ENCODE data around the gene SEC14L2. TPM values are rescaled to one million over a fixed set of nuclear protein-coding genes. Genes with fewer than 3 reads are reported as not detected.

SEC14L2 gene
- 5.4 and 6.3 TPM in 2 replicates for total RNA-seq (2014; rRNA removed; shearing (Covaris generic))
- 13.2 and 20.0 TPM in 2 replicates for polyA plus RNA-seq (2014; cell fraction: nucleus; rRNA removed)

- peak; percentile 33 for DNase-seq (ENCODE audit: extremely low read depth, low read depth)
Observed at GRCh38 chr22:30396871-30397655, at the start of gene SEC14L2. SEC14L2 (plus strand) TSS chr22:30397018; CDS start chr22:30397117, 99 bp downstream.

GRCh38 chr22:30347255-30347892 is 49.4 kb upstream of the SEC14L2 start:
- DNase-seq (ENCODE audit: extremely low read depth, low read depth): no peak

GRCh38 chr22:30348404-30348803 is 48.4 kb upstream of the SEC14L2 start:
- DNase-seq (ENCODE audit: extremely low read depth, low read depth): no peak

- DNase-seq (ENCODE audit: extremely low read depth, low read depth): no peak
Observed at GRCh38 chr22:30348809-30349208, 48.0 kb upstream of the SEC14L2 start.

- no peak for DNase-seq (ENCODE audit: extremely low read depth, low read depth)
Observed at GRCh38 chr22:30351226-30351625, 45.6 kb upstream of the SEC14L2 start.

GRCh38 chr22:30354644-30355043 is 42.2 kb upstream of the SEC14L2 start:
- no peak for DNase-seq (ENCODE audit: extremely low read depth, low read depth)

- peak; percentile 71 for DNase-seq (ENCODE audit: extremely low read depth, low read depth)
Observed at GRCh38 chr22:30356449-30357235, 40.2 kb upstream of the SEC14L2 start, which contains the start of the genes CCDC157 and SF3A1. CCDC157 (plus strand) TSS chr22:30357007; CDS start chr22:30366001, 8,994 bp downstream. SF3A1 (minus strand) TSS chr22:30356894; CDS start chr22:30356792, 102 bp downstream.

DNA sequence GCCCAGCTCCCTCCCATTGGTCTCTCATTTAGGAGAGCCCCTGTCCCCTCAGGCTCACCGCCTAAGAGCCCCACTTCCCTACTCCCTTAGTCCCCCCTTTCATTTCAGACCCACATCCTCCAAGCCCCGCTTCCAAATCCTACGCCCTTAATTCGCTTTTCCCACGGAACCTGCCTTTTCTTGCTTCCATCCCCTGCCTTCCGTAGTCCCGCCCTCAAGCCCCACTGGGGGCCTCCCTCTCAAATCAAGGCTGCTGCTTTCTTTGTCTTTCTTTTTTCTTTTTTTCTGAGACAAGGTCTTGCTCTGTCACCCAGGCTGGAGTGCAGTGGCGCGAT is 39.6 kb upstream of the SEC14L2 start:
- no peak for DNase-seq (ENCODE audit: extremely low read depth, low read depth)

DNA sequence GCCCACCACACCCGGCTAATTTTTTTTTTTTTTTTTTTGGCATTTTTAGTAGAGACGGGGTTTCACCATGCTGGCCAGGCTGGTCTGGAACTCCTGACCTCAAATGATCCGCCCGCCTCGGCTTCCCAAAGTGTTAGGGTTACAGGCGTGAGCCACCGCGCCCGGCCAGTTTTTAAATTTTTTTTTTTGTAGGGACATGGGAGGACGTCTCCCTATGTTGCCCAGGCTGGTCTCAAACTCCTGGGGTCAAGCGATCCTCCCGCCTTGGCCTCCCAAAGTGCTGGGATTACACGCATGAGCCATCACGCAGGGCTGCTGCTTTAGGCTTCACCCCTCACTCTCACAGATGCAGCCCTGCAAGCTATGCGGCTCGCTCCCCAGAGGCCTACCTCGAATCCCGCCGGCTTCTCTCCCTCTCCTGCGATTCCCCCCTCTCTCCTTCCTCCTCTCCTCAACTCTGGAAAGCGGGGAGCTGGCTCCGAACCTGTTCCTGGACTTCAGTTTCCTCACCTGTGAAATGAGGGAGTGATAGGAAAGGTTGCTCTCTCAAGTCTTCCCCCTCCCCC is 39.1 kb upstream of the SEC14L2 start:
- no peak for DNase-seq (ENCODE audit: extremely low read depth, low read depth)

- no peak for DNase-seq (ENCODE audit: extremely low read depth, low read depth)
Observed at GRCh38 chr22:30358541-30358940, 38.3 kb upstream of the SEC14L2 start.

GRCh38 chr22:30361916-30362650 is 34.7 kb upstream of the SEC14L2 start:
- no peak for DNase-seq (ENCODE audit: extremely low read depth, low read depth)

GRCh38 chr22:30362651-30363281 is 34.1 kb upstream of the SEC14L2 start:
- no peak for DNase-seq (ENCODE audit: extremely low read depth, low read depth)

DNA sequence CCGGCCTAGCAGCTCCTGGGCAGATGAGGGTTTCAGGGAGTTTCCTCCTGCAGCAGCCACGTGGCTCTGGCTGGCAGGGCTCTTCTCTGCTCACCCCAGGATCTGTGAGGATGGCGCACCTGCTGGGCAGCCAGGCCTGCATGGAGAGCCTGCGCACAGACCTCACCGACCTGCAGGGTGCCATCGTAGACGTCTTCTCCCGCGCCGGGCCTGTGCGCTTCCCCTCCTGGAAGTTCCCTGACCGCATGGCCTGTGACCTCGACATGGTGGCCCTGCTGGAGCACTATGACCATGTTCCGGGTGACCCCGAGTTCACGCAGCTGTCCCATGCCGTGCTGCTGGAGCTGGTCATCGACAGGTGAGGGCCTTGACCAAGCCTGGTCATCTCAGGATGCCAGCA is 30.9 kb upstream of the SEC14L2 start:
- DNase-seq (ENCODE audit: extremely low read depth, low read depth): no peak

GRCh38 chr22:30368420-30368819 is 28.4 kb upstream of the SEC14L2 start:
- no peak for DNase-seq (ENCODE audit: extremely low read depth, low read depth)

DNA sequence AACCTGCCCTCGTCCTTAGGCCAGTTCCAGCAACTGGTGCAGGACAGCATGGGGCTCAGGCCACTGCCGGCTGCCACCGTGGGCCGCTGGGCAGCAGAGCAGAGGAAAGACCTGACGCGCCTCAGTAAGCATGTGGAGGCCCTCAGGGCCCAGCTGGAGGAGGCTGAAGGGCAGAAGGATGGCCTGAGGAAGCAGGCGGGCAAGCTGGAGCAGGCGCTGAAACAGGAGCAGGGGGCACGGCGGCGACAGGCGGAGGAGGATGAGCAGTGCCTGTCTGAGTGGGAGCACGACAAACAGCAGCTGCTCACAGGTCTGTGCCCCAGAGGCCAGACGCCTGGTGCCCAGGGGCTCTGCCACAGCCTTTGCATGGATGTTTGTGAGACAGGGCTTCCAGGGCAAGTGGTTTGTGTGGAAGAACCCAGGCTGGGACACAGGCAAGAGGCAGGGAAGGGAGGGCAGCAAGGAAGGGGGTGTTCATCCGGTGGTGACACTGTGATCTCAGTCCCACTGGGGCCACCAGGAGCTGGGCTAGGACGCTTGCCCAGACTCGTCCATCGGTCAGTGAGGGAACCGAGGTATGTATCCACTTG is 26.1 kb upstream of the SEC14L2 start:
- DNase-seq (ENCODE audit: extremely low read depth, low read depth): no peak

DNA sequence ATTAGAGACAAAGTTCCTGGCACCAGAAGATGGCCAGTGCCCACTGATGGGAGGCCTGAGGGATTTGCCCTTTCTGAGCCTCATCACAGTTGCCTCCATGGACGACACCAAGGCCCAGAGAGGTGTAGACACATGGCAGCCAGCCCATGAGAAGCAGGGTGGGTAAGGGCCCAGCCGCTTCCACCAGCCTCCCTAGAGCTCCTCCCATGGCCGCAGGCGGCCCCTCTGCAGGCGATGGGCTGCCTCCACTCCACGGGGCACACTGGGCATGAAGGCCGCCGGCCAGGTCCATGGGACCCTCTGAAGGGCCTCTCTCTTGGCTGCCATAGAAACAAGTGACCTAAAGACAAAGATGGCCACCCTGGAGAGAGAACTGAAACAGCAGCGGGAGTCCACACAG is 25.5 kb upstream of the SEC14L2 start:
- no peak for DNase-seq (ENCODE audit: extremely low read depth, low read depth)

GRCh38 chr22:30371981-30372380 is 24.8 kb upstream of the SEC14L2 start:
- no peak for DNase-seq (ENCODE audit: extremely low read depth, low read depth)

- DNase-seq (ENCODE audit: extremely low read depth, low read depth): no peak
Observed at GRCh38 chr22:30372915-30373314, 23.9 kb upstream of the SEC14L2 start.

Data from NCI-H460 (cell line).